ENCODE measurements around the gene OSBPL5. TPM values are rescaled to one million over a fixed set of nuclear protein-coding genes. Genes with fewer than 3 reads are reported as not detected.

Gene OSBPL5
- total and polyA plus RNA-seq, 2 of the 4 experiments (the other 2 are of a cell fraction), result 14.9 to 22.3 TPM

- Histone ChIP-seq H3K14ac (replicated peaks; ENCODE audit: low read depth, low read length) (no peak overlapping the region), H3K4me1 (ENCODE audit: control insufficient read depth, insufficient read depth, low read length) (no peaks in the 10 kb centered on the region; the same call in 1 of the 2 replicates), H3K27me3 (ENCODE audit: control insufficient read depth, insufficient read depth, low read length) (peaks cover 80% of the 10 kb centered on the region), H2BK20ac (ENCODE audit: low read depth, low read length) (no peak overlapping the region), H3K56ac (ENCODE audit: extremely low read depth, insufficient read depth, low read length) (no peak overlapping the region), H3K36me3 (ENCODE audit: control insufficient read depth, insufficient read depth, low read length) (no peaks in the 10 kb centered on the region), H3K4me2 (ENCODE audit: low read depth, low read length) (no peak overlapping the region), H4K8ac (ENCODE audit: low read depth in 2 of 2, low read length in 2 of 2) (no peak overlapping the region), H4K20me1 (ENCODE audit: insufficient read depth, low read length) (no peaks in the 10 kb centered on the region), H3K9ac (ENCODE audit: low read depth, low read length) (no peak overlapping the region), H3K4me3 (ENCODE audit: insufficient read depth, low read depth, low read length) (no peak overlapping the region), H2BK5ac (ENCODE audit: low read depth, low read length, poor library complexity, severe bottlenecking) (no peak overlapping the region), H2AFZ (replicated peaks; ENCODE audit: low read length, poor library complexity) (no peak overlapping the region), H2BK120ac (ENCODE audit: low read depth, low read length) (no peak overlapping the region), H4K5ac (ENCODE audit: low read depth, low read length) (no peak overlapping the region), H3K9me1 (ENCODE audit: insufficient read depth, low read length) (no peaks in the 10 kb centered on the region), H3K9me3 (ENCODE audit: control insufficient read depth, insufficient read depth, low read length) (no peaks in the 10 kb centered on the region), H3K27ac (ENCODE audit: insufficient read depth, low read length) (no peak overlapping the region), H2BK15ac (ENCODE audit: low read depth, low read length) (no peak overlapping the region), H2AK9ac (replicated peaks; ENCODE audit: low read depth, low read length, poor library complexity) (no peak overlapping the region), H3K23ac (ENCODE audit: low read depth, low read length) (no peak overlapping the region), H3K4ac (ENCODE audit: low read depth, low read length) (no peak overlapping the region), H4K91ac (ENCODE audit: insufficient read depth, low read depth, low read length) (no peak overlapping the region), H3K18ac (ENCODE audit: low read depth, low read length) (no peak overlapping the region), H3K79me1 (ENCODE audit: low read depth in 1 of 2, low read length in 2 of 2) (no peaks in the 10 kb centered on the region), H2AK5ac (ENCODE audit: low read depth, low read length) (no peak overlapping the region)
- 10% methylated on average over 8 of the region's 17 CpGs; no CpG with 5 or more reads in 1 of the 2 experiments for WGBS, 2 experiments (ENCODE audit: extremely low coverage in 2 of 2, insufficient read length in 1 of 2)
- intact Hi-C loops (cut with micrococcal nuclease), result no loop called here
- CTCF ChIA-PET, result no interaction called here
- DNase-seq, result no peak
- ATAC-seq (ENCODE audit: low read depth), result no peak
- no TSS peak for BruUV-seq (replicated peaks)
- POLR2A ChIA-PET (ENCODE audit: unreplicated experiment), result no interaction called here
- dilution Hi-C loops (cut with HindIII; ENCODE audit: low sequenced_read_pairs, unreplicated experiment), result no loop called here
- in situ Hi-C loops (cut with MboI; ENCODE audit: low sequenced_read_pairs), result no loop called here
- TF ChIP-seq CTCF (conservative IDR thresholded peaks at IDR 0.05; ENCODE audit: low read depth, low read length) (no peak), RFX5 (IDR thresholded peaks at IDR 0.05; ENCODE audit: low read depth, low read length) (no peak), MAZ (IDR thresholded peaks at IDR 0.05; ENCODE audit: borderline replicate concordance, low read depth, low read length) (no peak), POLR2A (IDR thresholded peaks at IDR 0.05; ENCODE audit: low read depth, low read length) (no peak)
These were observed 37.6 kb upstream of the OSBPL5 start for GRCh38 chr11:3202759-3203158.

Data from IMR-90 (cell line).